Measurements from ENCODE around the gene JAK1. TPM values are rescaled to one million over a fixed set of nuclear protein-coding genes. Genes with fewer than 3 reads are reported as not detected.

JAK1 gene
- total and polyA plus RNA-seq, 9 of the 15 experiments (the other 6 are each of a cell fraction or from before 2014, with no cell fraction given): 9.7 to 44.1 (median 42.5) TPM

- TF ChIP-seq, protein P1, sequence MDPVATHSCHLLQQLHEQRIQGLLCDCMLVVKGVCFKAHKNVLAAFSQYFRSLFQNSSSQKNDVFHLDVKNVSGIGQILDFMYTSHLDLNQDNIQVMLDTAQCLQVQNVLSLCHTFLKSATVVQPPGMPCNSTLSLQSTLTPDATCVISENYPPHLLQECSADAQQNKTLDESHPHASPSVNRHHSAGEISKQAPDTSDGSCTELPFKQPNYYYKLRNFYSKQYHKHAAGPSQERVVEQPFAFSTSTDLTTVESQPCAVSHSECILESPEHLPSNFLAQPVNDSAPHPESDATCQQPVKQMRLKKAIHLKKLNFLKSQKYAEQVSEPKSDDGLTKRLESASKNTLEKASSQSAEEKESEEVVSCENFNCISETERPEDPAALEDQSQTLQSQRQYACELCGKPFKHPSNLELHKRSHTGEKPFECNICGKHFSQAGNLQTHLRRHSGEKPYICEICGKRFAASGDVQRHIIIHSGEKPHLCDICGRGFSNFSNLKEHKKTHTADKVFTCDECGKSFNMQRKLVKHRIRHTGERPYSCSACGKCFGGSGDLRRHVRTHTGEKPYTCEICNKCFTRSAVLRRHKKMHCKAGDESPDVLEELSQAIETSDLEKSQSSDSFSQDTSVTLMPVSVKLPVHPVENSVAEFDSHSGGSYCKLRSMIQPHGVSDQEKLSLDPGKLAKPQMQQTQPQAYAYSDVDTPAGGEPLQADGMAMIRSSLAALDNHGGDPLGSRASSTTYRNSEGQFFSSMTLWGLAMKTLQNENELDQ (CRISPR knock-in tag; IDR thresholded peaks at IDR 0.05; ENCODE audit: borderline replicate concordance): no peak
Measured at GRCh38 chr1:64885648-64886047, 80.7 kb downstream of the JAK1 start (continued).

DNA sequence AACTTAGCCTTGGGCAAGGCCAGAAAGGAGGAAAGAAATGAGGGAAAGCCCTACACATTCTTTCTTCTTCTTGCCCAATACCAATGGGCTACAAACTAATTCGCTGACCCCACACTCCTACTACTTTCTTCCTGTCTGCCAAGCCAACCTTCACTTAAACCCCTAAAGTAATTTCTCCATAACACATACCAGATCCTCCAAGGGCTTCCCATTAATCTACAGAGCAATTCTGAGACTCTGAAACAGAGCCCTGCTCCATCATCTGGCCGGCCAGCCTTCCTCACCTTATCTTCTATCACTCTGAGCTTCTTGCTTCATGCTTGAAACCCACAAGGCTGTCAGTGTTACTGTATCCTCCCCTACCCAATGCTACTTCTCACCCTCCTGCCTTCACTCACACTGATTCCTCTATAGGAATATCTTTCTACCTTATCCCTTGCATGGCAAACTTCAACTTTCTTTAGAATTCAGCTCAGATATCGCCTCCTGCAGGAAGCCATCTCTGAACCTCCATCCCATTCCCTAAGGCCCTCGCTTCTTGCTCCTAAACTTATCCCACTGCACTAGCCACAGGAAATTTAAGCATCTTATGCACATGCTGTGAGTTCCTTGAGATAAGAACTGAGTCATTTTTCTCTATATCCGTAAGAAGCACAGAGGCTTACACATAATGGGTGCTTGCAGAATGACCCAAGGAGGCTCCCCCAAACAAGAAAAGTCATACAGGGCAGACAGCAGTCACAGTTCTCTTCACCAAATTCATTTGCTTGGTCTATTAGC lies 81.9 kb downstream of the JAK1 start:
- H3K9ac ChIP-seq (ENCODE audit: insufficient read depth in 1 of 2, low read depth in 2 of 2, low read length in 2 of 2): no peak overlapping the region
- ATAC-seq: peak; percentile 73
- WGBS (ENCODE audit: insufficient coverage, low coverage, missing lambda C conversion rate): 26% methylated on average over 4 of the region's 5 CpGs
- POLR2A ChIA-PET: interaction anchor here (0.6 to 0.8 kb wide), 3 partner anchors 11 to 136 kb away, joined by 3 to 4 read pairs (median 3); no protein-coding TSS in a partner anchor
- peaks cover 0 to 12% of the 10 kb centered on the region in 2 experiments; a peak in 3 of 5 replicates for H3K4me1 ChIP-seq (replicated peaks in 1 of 2; ENCODE audit: control insufficient read depth in 2 of 2, insufficient read depth in 2 of 2, low read length in 2 of 2)
- intact Hi-C loops (cut with micrococcal nuclease): no loop called here
- H3K9me1 ChIP-seq (ENCODE audit: control insufficient read depth, insufficient read depth, low read length): no peaks in the 10 kb centered on the region
- no TSS peak for BruUV-seq (replicated peaks)
- H3K27ac ChIP-seq (ENCODE audit: extremely low read depth, low read depth, low read length): no peak overlapping the region
- CTCF ChIA-PET (ENCODE audit: low intra/inter-chr PET ratio): no interaction called here
- H3K9me3 ChIP-seq (replicated peaks; ENCODE audit: control insufficient read depth, insufficient read depth, low read depth, low read length): no peaks in the 10 kb centered on the region
- in situ Hi-C loops (cut with MboI): no loop called here
- peak in 2 of 4 experiments; percentile 45 to 48 for DNase-seq (ENCODE audit: extremely low read depth in 1 of 4, low spot score in 3 of 4)
- no peak overlapping the region for H2AFZ ChIP-seq (ENCODE audit: low read depth, low read length)
- H3K4me2 ChIP-seq (ENCODE audit: insufficient read depth, low read length): no peak overlapping the region
- no peak overlapping the region for H3K4me3 ChIP-seq
- peak; percentile 86 for FAIRE-seq
- H3K27me3 ChIP-seq (ENCODE audit: control insufficient read depth in 2 of 2, insufficient read depth in 2 of 2, low read length in 2 of 2): no peaks in the 10 kb centered on the region
- H3K79me2 ChIP-seq (ENCODE audit: control insufficient read depth, insufficient read depth, low read length): peaks cover 10% of the 10 kb centered on the region; the same call in 2 of the 3 replicates
- H4K20me1 ChIP-seq (replicated peaks; ENCODE audit: control insufficient read depth, insufficient read depth, low read length): 0 out of 2 replicates have a peak, but pooled peaks cover 3% of the 10 kb centered on the region
- peaks cover 11% of the 10 kb centered on the region; the same call in 2 of the 3 replicates for H3K36me3 ChIP-seq (ENCODE audit: control insufficient read depth, insufficient read depth, low read length)
- peak; percentile 43; the same call in 1 of the 2 replicates for TF ChIP-seq JUND (IDR thresholded peaks at IDR 0.05; ENCODE audit: borderline replicate concordance, low read depth, low read length)
- no peak for TF ChIP-seq JUND (tag; IDR thresholded peaks at IDR 0.05; ENCODE audit: borderline replicate concordance, low read depth, low read length)
- no peak for TF ChIP-seq RHOXF2B (CRISPR knock-in tag; conservative IDR thresholded peaks at IDR 0.05)
- no peak for TF ChIP-seq ZNF24 (IDR thresholded peaks at IDR 0.05)
- 0 out of 2 replicates have a peak, but pooled peaks have one; percentile 34 for TF ChIP-seq CTBP1 (IDR thresholded peaks at IDR 0.05; ENCODE audit: borderline replicate concordance)
- no peak for TF ChIP-seq LEF1 (IDR thresholded peaks at IDR 0.05)
- TF ChIP-seq, protein P2, sequence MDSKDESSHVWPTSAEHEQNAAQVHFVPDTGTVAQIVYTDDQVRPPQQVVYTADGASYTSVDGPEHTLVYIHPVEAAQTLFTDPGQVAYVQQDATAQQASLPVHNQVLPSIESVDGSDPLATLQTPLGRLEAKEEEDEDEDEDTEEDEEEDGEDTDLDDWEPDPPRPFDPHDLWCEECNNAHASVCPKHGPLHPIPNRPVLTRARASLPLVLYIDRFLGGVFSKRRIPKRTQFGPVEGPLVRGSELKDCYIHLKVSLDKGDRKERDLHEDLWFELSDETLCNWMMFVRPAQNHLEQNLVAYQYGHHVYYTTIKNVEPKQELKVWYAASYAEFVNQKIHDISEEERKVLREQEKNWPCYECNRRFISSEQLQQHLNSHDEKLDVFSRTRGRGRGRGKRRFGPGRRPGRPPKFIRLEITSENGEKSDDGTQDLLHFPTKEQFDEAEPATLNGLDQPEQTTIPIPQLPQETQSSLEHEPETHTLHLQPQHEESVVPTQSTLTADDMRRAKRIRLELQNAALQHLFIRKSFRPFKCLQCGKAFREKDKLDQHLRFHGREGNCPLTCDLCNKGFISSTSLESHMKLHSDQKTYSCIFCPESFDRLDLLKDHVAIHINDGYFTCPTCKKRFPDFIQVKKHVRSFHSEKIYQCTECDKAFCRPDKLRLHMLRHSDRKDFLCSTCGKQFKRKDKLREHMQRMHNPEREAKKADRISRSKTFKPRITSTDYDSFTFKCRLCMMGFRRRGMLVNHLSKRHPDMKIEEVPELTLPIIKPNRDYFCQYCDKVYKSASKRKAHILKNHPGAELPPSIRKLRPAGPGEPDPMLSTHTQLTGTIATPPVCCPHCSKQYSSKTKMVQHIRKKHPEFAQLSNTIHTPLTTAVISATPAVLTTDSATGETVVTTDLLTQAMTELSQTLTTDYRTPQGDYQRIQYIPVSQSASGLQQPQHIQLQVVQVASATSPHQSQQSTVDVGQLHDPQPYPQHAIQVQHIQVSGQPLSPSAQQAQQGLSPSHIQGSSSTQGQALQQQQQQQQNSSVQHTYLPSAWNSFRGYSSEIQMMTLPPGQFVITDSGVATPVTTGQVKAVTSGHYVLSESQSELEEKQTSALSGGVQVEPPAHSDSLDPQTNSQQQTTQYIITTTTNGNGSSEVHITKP (IDR thresholded peaks at IDR 0.05; ENCODE audit: partially characterized antibody): no peak
- TF ChIP-seq PTRF (tag; IDR thresholded peaks at IDR 0.05): no peak
- no peak for TF ChIP-seq HIVEP1 (CRISPR knock-in tag; IDR thresholded peaks at IDR 0.05)
- TF ChIP-seq, protein P3, sequence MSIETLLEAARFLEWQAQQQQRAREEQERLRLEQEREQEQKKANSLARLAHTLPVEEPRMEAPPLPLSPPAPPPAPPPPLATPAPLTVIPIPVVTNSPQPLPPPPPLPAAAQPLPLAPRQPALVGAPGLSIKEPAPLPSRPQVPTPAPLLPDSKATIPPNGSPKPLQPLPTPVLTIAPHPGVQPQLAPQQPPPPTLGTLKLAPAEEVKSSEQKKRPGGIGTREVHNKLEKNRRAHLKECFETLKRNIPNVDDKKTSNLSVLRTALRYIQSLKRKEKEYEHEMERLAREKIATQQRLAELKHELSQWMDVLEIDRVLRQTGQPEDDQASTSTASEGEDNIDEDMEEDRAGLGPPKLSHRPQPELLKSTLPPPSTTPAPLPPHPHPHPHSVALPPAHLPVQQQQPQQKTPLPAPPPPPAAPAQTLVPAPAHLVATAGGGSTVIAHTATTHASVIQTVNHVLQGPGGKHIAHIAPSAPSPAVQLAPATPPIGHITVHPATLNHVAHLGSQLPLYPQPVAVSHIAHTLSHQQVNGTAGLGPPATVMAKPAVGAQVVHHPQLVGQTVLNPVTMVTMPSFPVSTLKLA (conservative IDR thresholded peaks at IDR 0.05): 0 out of 4 replicates have a peak, but pooled peaks of 1 of the 2 experiments have one; percentile 22
- TF ChIP-seq ZNF586 (CRISPR knock-in tag; conservative IDR thresholded peaks at IDR 0.05): no peak

All from K562 (cell line).